Sigmoid colon (tissue), 4 donors: ENCODE data around the gene TRPV4.

Source experiments
- EP300 ChIP-seq, 4 donors: sonication (generic); formaldehyde crosslinking; IDR thresholded peaks; one replicate each; pipeline ENCODE4 v1.6.1; 2017; ENCODE audit warnings: antibody characterized with exemption in 4 of 4
- POLR2A ChIP-seq, 2 donors: fragments of 450-650 bp; IDR thresholded peaks; one replicate each; pipeline ENCODE4 v1.6.1; 2016; ENCODE audit warnings: antibody characterized with exemption in 2 of 2, mild to moderate bottlenecking in 2 of 2, moderate library complexity in 2 of 2
- POLR2AphosphoS5 ChIP-seq, 4 donors: sonication (generic); formaldehyde crosslinking; IDR thresholded peaks; one replicate each; pipeline ENCODE4 v1.6.1; 2017; ENCODE audit warnings: antibody characterized with exemption in 4 of 4
- TF ChIP-seq, protein P1 (sequence below), 4 experiments: fragments of 450-650 bp in 3 of 4; fragments of 200-600 bp in 1 of 4; IDR thresholded peaks; one replicate each; pipeline ENCODE4 v1.5.1; 2016 to 2019; ENCODE audit warnings: antibody characterized with exemption in 4 of 4, mild to moderate bottlenecking in 3 of 4, moderate library complexity in 2 of 4

DNA sequence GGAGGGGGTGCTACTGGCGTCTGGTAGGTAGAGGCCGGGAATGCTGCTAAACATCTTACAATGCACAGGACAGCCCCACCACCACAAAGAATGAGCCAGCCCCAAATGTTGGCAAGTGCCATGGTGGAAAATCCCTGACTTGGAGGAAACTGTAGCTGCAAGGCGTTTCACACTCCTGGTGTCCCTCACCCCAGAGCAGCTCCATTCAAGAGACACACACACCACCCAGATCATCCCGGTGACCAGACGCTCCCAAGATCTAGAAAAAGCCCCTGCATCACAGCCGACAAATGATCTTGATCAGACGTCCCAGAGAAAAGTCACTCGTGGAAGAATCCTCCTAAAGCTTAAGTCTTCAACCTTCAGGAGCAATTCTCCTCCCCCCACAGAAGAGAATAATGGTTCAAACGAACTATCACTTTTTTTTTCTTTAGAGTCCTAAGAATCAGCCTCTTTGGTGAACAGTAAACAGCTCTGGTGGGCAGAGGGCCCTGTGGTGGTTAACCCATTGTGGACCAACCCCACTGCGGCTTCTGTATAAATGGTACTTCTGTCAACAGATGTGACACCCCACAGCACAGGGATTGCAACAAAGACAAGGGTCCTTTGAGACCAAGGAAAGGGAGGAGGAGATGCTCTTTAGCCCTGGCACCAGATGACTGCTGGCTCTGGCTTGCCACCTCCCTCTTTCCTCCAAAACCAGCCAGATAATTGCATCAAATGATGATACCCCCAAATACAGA, 44.5 kb upstream of the TRPV4 start:
- TF ChIP-seq, protein P1, sequence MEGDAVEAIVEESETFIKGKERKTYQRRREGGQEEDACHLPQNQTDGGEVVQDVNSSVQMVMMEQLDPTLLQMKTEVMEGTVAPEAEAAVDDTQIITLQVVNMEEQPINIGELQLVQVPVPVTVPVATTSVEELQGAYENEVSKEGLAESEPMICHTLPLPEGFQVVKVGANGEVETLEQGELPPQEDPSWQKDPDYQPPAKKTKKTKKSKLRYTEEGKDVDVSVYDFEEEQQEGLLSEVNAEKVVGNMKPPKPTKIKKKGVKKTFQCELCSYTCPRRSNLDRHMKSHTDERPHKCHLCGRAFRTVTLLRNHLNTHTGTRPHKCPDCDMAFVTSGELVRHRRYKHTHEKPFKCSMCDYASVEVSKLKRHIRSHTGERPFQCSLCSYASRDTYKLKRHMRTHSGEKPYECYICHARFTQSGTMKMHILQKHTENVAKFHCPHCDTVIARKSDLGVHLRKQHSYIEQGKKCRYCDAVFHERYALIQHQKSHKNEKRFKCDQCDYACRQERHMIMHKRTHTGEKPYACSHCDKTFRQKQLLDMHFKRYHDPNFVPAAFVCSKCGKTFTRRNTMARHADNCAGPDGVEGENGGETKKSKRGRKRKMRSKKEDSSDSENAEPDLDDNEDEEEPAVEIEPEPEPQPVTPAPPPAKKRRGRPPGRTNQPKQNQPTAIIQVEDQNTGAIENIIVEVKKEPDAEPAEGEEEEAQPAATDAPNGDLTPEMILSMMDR (IDR thresholded peaks at IDR 0.05): no peak
- TF ChIP-seq POLR2A (IDR thresholded peaks at IDR 0.05): no peak
- TF ChIP-seq POLR2AphosphoS5 (IDR thresholded peaks at IDR 0.05): no peak
- no peak for TF ChIP-seq EP300 (IDR thresholded peaks at IDR 0.05)
